ENCODE results near the gene CD46. TPM values are rescaled to one million over a fixed set of nuclear protein-coding genes. Genes with fewer than 3 reads are reported as not detected.
"Not testable (repeated sequence)": the region's sequence is repeated elsewhere in the genome, so short reads cannot be mapped to it uniquely, and the experiment has no call there.

CD46 gene
- total and polyA plus RNA-seq, 4 experiments from 2014 or later = 171 to 234 (median 196) TPM

DNA sequence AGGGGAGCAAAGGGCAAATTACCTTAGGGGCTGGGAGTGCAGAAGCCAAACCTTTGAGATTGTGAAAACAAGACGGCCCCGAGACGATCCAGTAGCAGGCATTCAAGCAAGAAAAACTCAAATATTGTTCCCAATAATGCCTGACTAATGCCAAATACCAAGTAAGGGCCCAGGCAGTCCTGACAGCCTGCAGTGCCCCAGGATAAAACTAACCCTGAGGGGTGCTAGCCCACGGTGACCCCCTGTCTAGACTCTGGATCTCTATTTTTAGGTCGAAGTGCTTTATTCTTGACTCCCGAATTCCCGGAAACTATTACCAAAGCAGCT, 428 bp upstream of the CD46 start:
- H3K9me3 Mint-ChIP-seq; H3K27me3 Mint-ChIP-seq; H3K9me3 ChIP-seq (ENCODE audit: control insufficient read depth in 1 of 2, low read length in 2 of 2); H3K27me3 ChIP-seq (ENCODE audit: insufficient read depth, low read length); CTCF ChIA-PET (ENCODE audit: partially characterized antibody); H3K36me3 ChIP-seq (ENCODE audit: insufficient read depth, low read length); DNase-seq: not testable (repeated sequence)
- peak overlapping the region; percentile 79 for H3K27ac ChIP-seq (ENCODE audit: low read depth, low read length)
- Mint-ChIP-seq H3K4me1 (peaks cover 50 to 81% (median 62%) of the 10 kb centered on the region in 4 donors), H3K36me3 (peaks cover 6 to 17% of the 10 kb centered on the region in 2 donors), H3K4me3 (peak overlapping the region; percentile 96 to 100 (median 100)), H3K27ac (peak overlapping the region; percentile 92 to 99 (median 98))
- intact Hi-C loops (cut with micrococcal nuclease) = loop anchor here (5.0 kb wide), 2 partner anchors 46 to 116 kb away; no protein-coding TSS in a partner anchor
- POLR2A ChIA-PET (ENCODE audit: partially characterized antibody) = interaction anchor here (1.6 to 1.7 kb wide), 2 partner anchors 68 to 114 kb away, joined by 3 to 6 read pairs; no protein-coding TSS in a partner anchor
- peaks cover 68% of the 10 kb centered on the region for H3K4me1 ChIP-seq (ENCODE audit: insufficient read depth, low read length)
- H3K4me3 ChIP-seq (ENCODE audit: low read length in 2 of 2) = peak overlapping the region; percentile 74 to 96

DNA sequence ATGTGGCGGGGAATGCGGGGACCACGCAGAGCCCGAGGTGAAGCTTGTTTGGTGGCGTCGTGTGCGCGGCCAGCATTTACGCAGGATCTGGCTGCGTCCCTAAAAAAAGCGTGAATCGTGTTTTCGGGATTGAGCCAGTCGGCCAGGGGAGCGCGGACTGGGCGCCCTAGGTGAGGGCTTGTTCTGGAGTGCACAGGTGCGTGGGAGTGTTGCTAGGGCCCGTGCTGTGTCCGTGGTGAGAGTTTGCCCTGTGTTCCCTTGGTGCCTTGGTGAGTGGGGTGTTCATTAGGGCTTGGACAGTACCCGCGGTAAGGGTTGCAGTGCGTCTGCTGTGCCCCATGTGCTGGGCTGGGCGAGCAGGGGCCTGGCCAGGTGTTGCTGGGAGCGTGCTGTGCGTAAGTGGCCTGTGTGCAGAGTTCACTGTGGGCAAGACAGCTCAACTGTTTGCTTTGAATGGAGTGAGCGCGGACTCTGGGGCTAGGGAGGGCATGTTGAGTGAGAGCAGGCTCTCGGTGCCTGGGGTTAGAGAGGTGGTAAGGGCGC, 673 bp downstream of the CD46 start:
- Histone ChIP-seq H3K36me3 (ENCODE audit: insufficient read depth, low read length) (no peaks in the 10 kb centered on the region), H3K27me3 (ENCODE audit: insufficient read depth, low read length) (no peaks in the 10 kb centered on the region), H3K4me3 (ENCODE audit: low read length in 2 of 2) (peak overlapping the region; percentile 74 to 96), H3K4me1 (ENCODE audit: insufficient read depth, low read length) (peaks cover 69% of the 10 kb centered on the region), H3K9me3 (ENCODE audit: control insufficient read depth in 1 of 2, low read length in 2 of 2) (no peaks in the 10 kb centered on the region), H3K27ac (ENCODE audit: low read depth, low read length) (peak overlapping the region; percentile 79)
- H3K4me1 Mint-ChIP-seq = peaks cover 56 to 88% (median 68%) of the 10 kb centered on the region in 4 donors
- peak in 3 of 5 donors; percentile 14 to 44 (median 21) for DNase-seq
- CTCF ChIA-PET (ENCODE audit: partially characterized antibody) = interaction anchor here (1.1 to 2.2 kb wide), 8 partner anchors 9 to 116 kb away, joined by 3 to 8 read pairs (median 4); no protein-coding TSS in a partner anchor
- H3K9me3 Mint-ChIP-seq = peaks cover 0 to 3% (median 0%) of the 10 kb centered on the region in 8 donors
- intact Hi-C loops (cut with micrococcal nuclease) = loop anchor here (5.0 kb wide), 2 partner anchors 45 to 115 kb away; no protein-coding TSS in a partner anchor
- H3K27ac Mint-ChIP-seq = peak overlapping the region; percentile 92 to 99 (median 98)
- H3K27me3 Mint-ChIP-seq = no peaks in the 10 kb centered on the region
- POLR2A ChIA-PET (ENCODE audit: partially characterized antibody) = interaction anchor here (0.6 to 1.7 kb wide), 10 partner anchors 11 to 488 kb away, joined by 3 to 10 read pairs (median 3); partner anchors contain the start of gene CD55
- H3K36me3 Mint-ChIP-seq = peaks cover 14 to 28% of the 10 kb centered on the region in 2 donors
- H3K4me3 Mint-ChIP-seq = peak overlapping the region; percentile 96 to 100 (median 100)

DNA sequence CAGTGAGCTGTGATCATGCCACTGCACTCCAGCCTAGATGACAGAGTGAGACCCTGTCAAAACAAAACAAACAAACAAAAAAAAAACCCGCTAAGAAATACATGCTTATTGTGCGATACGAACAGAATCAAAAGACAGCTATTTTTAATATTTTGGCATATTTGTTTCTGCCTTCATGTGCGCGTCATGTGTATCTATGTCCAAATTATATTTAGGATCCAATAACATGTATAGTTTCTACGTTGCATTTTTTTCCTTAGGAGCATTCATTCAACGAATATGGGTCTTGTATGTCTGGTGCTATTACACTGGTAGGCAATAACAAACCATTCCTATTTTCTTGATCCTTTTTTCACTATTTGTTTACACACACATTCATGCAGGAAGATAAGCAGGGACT, 1.8 kb downstream of the CD46 start:
- H3K4me1 ChIP-seq (ENCODE audit: insufficient read depth, low read length) = peaks cover 64% of the 10 kb centered on the region

DNA sequence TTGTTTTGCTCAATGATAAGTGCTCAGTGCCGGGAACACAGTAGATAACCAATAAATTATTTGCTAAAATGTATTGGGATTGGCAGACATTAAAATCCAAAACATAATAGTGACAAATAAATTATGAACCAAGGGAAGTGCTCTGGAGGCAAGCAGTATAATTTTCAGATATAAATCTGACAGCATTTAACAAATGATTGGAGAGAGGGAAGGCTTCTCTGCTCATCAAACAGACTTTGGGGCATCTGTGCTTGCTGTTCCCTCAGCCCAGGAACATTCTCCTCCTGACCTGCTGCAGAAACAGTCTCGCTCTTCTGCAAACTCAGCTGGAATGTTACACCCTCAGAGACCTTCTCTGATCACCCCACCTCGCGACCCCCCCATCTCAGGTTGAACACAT, 2.2 kb downstream of the CD46 start:
- H3K27me3 Mint-ChIP-seq = no peaks in the 10 kb centered on the region
- peaks cover 14% of the 10 kb centered on the region for H3K36me3 ChIP-seq (ENCODE audit: insufficient read depth, low read length)
- no peak overlapping the region for H3K4me3 ChIP-seq (ENCODE audit: low read length in 2 of 2)
- intact Hi-C loops (cut with micrococcal nuclease) = loop anchor here (5.0 kb wide), 2 partner anchors 43 to 113 kb away; no protein-coding TSS in a partner anchor
- no peaks in the 10 kb centered on the region for H3K9me3 ChIP-seq (ENCODE audit: control insufficient read depth in 1 of 2, low read length in 2 of 2)
- peaks cover 25 to 43% of the 10 kb centered on the region in 2 donors for H3K36me3 Mint-ChIP-seq
- H3K4me1 ChIP-seq (ENCODE audit: insufficient read depth, low read length) = peaks cover 60% of the 10 kb centered on the region
- peaks cover 50 to 80% (median 62%) of the 10 kb centered on the region in 4 donors for H3K4me1 Mint-ChIP-seq
- no peak for DNase-seq
- peak overlapping the region in 6 of 7 donors; percentile 1 to 82 (median 26) for H3K27ac Mint-ChIP-seq
- CTCF ChIA-PET (ENCODE audit: partially characterized antibody) = interaction anchor here (0.9 to 2.2 kb wide), 5 partner anchors 16 to 209 kb away, joined by 3 to 9 read pairs (median 6); no protein-coding TSS in a partner anchor
- H3K4me3 Mint-ChIP-seq = peak overlapping the region; percentile 34 to 100 (median 83)
- H3K27me3 ChIP-seq (ENCODE audit: insufficient read depth, low read length) = no peaks in the 10 kb centered on the region
- H3K27ac ChIP-seq (ENCODE audit: low read depth, low read length) = no peak overlapping the region
- peaks cover 0 to 3% (median 0%) of the 10 kb centered on the region in 8 donors for H3K9me3 Mint-ChIP-seq
- POLR2A ChIA-PET (ENCODE audit: partially characterized antibody) = interaction anchor here (1.4 kb wide), 1 partner anchor 10 kb away, joined by 3 read pairs; no protein-coding TSS in a partner anchor

More for the DNA sequence above, 1.8 kb downstream of the CD46 start:
- Histone ChIP-seq H3K36me3 (ENCODE audit: insufficient read depth, low read length) (peaks cover 10% of the 10 kb centered on the region), H3K27ac (ENCODE audit: low read depth, low read length) (no peak overlapping the region), H3K27me3 (ENCODE audit: insufficient read depth, low read length) (no peaks in the 10 kb centered on the region), H3K4me3 (ENCODE audit: low read length in 2 of 2) (no peak overlapping the region), H3K9me3 (ENCODE audit: control insufficient read depth in 1 of 2, low read length in 2 of 2) (no peaks in the 10 kb centered on the region)
- Mint-ChIP-seq H3K9me3 (peaks cover 0 to 3% (median 0%) of the 10 kb centered on the region in 8 donors), H3K27ac (peak overlapping the region in 3 of 7 donors; percentile 8 to 79 (median 22)), H3K36me3 (peaks cover 21 to 39% of the 10 kb centered on the region in 2 donors), H3K4me1 (peaks cover 54 to 84% (median 66%) of the 10 kb centered on the region in 4 donors), H3K4me3 (peak overlapping the region; percentile 50 to 100 (median 100)), H3K27me3 (no peaks in the 10 kb centered on the region)
- POLR2A ChIA-PET (ENCODE audit: partially characterized antibody) = interaction anchor here (1.4 to 1.7 kb wide), 4 partner anchors 9 to 115 kb away, joined by 3 to 10 read pairs (median 4); no protein-coding TSS in a partner anchor
- DNase-seq = no peak
- CTCF ChIA-PET (ENCODE audit: partially characterized antibody) = interaction anchor here (0.9 to 2.2 kb wide), 6 partner anchors 24 to 210 kb away, joined by 3 to 8 read pairs (median 4); no protein-coding TSS in a partner anchor
- intact Hi-C loops (cut with micrococcal nuclease) = loop anchor here (5.0 kb wide), 2 partner anchors 44 to 114 kb away; no protein-coding TSS in a partner anchor

DNA sequence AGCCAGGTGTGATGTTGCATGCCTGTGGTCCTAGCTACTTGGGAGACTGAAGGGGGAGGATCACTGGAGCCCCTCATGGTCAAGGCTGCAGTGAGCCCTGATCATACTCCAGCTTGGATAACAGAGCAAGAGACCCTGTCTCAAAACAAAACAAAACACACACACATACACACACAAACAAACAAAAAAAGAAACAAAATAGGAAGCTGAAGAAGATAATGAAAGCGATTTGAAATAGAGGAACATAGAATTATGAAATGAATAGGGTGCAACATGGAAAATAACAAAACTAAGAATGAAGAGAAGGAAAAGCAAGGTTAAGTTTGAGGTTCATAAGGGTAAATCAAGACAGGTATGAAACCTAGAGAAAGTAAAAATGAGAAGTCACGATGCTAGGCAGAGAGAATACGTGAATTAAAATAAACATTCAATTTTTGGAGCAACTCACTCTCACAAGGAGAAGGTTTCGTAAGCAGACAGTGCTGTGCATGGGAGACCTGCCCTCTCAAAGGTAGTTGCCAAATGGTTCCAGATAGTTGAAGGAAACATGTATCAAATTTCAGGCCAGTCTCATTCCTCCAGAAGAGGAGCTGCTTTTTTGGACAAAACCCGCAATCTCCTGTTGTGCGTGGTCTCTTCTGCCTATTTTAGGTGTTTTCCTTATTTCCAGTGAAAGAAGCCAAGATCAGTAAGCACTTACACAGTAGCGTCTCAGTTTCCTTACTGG, 3.3 kb downstream of the CD46 start:
- POLR2A ChIA-PET (ENCODE audit: partially characterized antibody) = no interaction called here
- peaks cover 32 to 51% of the 10 kb centered on the region in 2 donors for H3K36me3 Mint-ChIP-seq

DNA sequence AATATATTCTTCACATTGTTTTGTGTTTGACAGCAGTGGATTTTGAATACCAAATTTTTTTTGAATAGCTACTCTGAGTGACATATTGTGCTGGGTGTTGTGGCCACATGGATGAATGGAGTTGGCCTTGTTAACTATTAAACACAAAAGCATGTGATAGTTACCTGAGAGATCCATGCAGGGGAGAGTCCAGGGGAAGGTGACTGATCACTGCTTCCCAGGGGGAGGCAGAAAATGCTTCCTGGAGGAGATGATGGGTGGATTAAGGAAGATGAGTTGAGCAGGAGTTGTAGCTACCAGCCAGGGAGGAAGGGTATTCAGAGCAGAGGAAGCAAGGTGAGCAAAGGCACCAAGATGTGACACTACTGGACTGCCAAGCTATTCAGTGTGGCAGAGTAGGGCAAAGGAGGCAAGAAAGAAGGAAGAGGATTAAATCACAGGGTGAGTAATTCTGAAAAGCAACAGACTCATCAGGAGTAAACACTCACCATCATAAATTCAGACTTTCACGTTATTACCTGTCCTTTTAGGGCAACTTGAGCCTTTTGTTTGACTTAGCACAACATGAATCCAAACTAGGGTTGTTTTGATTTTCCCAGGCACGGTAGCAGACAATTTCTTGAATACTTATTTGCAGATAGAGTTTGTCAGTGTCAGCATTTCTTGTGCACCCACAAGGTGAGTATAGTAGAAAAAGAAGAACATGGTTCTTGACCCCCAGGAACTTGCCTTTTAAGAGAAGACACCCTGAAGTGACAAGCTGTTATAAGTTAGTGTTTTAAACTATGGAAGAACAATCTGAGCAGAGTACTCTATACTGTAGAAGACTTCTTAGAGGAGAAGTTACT, 4.2 kb downstream of the CD46 start:
- Histone ChIP-seq H3K9me3 (ENCODE audit: control insufficient read depth in 1 of 2, low read length in 2 of 2) (no peaks in the 10 kb centered on the region), H3K27me3 (ENCODE audit: insufficient read depth, low read length) (no peaks in the 10 kb centered on the region), H3K27ac (ENCODE audit: low read depth, low read length) (no peak overlapping the region), H3K36me3 (ENCODE audit: insufficient read depth, low read length) (peaks cover 24% of the 10 kb centered on the region), H3K4me1 (ENCODE audit: insufficient read depth, low read length) (peaks cover 43% of the 10 kb centered on the region), H3K4me3 (ENCODE audit: low read length in 2 of 2) (no peak overlapping the region)
- Mint-ChIP-seq H3K36me3 (peaks cover 38 to 60% of the 10 kb centered on the region in 2 donors), H3K4me3 (peak overlapping the region in 3 of 8 donors; percentile 0 to 32 (median 22)), H3K27me3 (no peaks in the 10 kb centered on the region), H3K4me1 (peaks cover 39 to 60% (median 49%) of the 10 kb centered on the region in 4 donors), H3K27ac (peak overlapping the region in 5 of 7 donors; percentile 10 to 72 (median 48)), H3K9me3 (peaks cover 0 to 3% (median 0%) of the 10 kb centered on the region in 8 donors)
- ChIA-PET CTCF (ENCODE audit: partially characterized antibody) (interaction anchor here (1.2 kb wide), 1 partner anchor 41 kb away, joined by 3 read pairs; no protein-coding TSS in a partner anchor), POLR2A (ENCODE audit: partially characterized antibody) (no interaction called here)
- intact Hi-C loops (cut with micrococcal nuclease) = no loop called here
- no peak for DNase-seq

More for the DNA sequence above, 3.3 kb downstream of the CD46 start:
- Histone ChIP-seq H3K36me3 (ENCODE audit: insufficient read depth, low read length) (peaks cover 23% of the 10 kb centered on the region), H3K9me3 (ENCODE audit: control insufficient read depth in 1 of 2, low read length in 2 of 2) (no peaks in the 10 kb centered on the region), H3K27me3 (ENCODE audit: insufficient read depth, low read length) (no peaks in the 10 kb centered on the region), H3K4me3 (ENCODE audit: low read length in 2 of 2) (no peak overlapping the region), H3K27ac (ENCODE audit: low read depth, low read length) (no peak overlapping the region), H3K4me1 (ENCODE audit: insufficient read depth, low read length) (peaks cover 48% of the 10 kb centered on the region)
- CTCF ChIA-PET (ENCODE audit: partially characterized antibody) = interaction anchor here (0.6 to 1.6 kb wide), 3 partner anchors 17 to 430 kb away, joined by 4 to 9 read pairs (median 5); no protein-coding TSS in a partner anchor
- Mint-ChIP-seq H3K4me1 (peaks cover 43 to 70% (median 54%) of the 10 kb centered on the region in 4 donors), H3K27me3 (no peaks in the 10 kb centered on the region), H3K4me3 (peak overlapping the region in 1 of 8 donors; percentile 51), H3K9me3 (peaks cover 0 to 3% (median 0%) of the 10 kb centered on the region in 8 donors), H3K27ac (peak overlapping the region in 5 of 7 donors; percentile 1 to 39 (median 5))
- no peak for DNase-seq
- intact Hi-C loops (cut with micrococcal nuclease) = loop anchor here (5.0 kb wide), 2 partner anchors 42 to 112 kb away; no protein-coding TSS in a partner anchor
